Endothelial cell of umbilical vein (primary cell): ENCODE results near the gene CSK. TPM values are rescaled to one million over a fixed set of nuclear protein-coding genes. Genes with fewer than 3 reads are reported as not detected.
A peak's percentile ranks its signal among the peaks of the same experiment; 100 is the strongest.

Experiments
- BruUV-seq: library from RNA; stranded (reverse); fragments of 400-500 nt; replicated peaks from 2 replicates; lab custom pipeline; 2021; lab: Mats Ljungman, UMichigan
- CTCF ChIA-PET: fragments of 300-600, 350-600 bp; sonication (Branson Sonifier 250); formaldehyde crosslinking; loops from one replicate; lab custom pipeline; 2021; ENCODE audit warnings: antibody characterized with exemption, inconsistent platforms; lab: Charles Lee
- POLR2A ChIA-PET: fragments of 300-600, 350-600 bp; sonication (Branson Sonifier 250); formaldehyde crosslinking; loops from one replicate; lab custom pipeline; 2021; ENCODE audit warnings: antibody characterized with exemption, inconsistent platforms; lab: Charles Lee
- DNase-seq: peaks from one replicate; pipeline ENCODE4 v3.0.0-alpha.2; 2011; ENCODE audit warnings: low read depth, low spot score
- FAIRE-seq: peaks from 2 replicates; lab custom pipeline; 2011; peaks lifted over from hg19 to GRCh38; lab: Jason Lieb, UNC
- H2AFZ ChIP-seq: 2 replicates; pipeline ENCODE4 v1.6.0; 2012; ENCODE audit warnings: low read depth, low read length, control low read depth, inconsistent platforms
- H3K27ac ChIP-seq: 2 replicates; pipeline ENCODE4 v1.5.1; 2011; ENCODE audit warnings: low read depth, mild to moderate bottlenecking, control low read depth, low read length, moderate library complexity; ENCODE audit not compliant: insufficient read depth
- H3K27me3 ChIP-seq, 2 experiments: 2 replicates each; pipeline versions ENCODE4 v1.6.0 to v1.6.1; 2011; ENCODE audit warnings: low read length in 2 of 2, mixed read lengths in 1 of 2; ENCODE audit not compliant: control insufficient read depth in 2 of 2, insufficient read depth in 2 of 2
- H3K36me3 ChIP-seq, 2 experiments: 2 replicates in 1 of 2; 3 replicates in 1 of 2; pipeline ENCODE4 v1.5.1; 2011; ENCODE audit warnings: low read length in 2 of 2, mild to moderate bottlenecking in 1 of 2, moderate library complexity in 1 of 2; ENCODE audit not compliant: control insufficient read depth in 2 of 2, insufficient read depth in 2 of 2; ENCODE audit errors: extremely low read depth in 1 of 2
- H3K4me1 ChIP-seq: 3 replicates; pipeline ENCODE4 v1.5.1; 2011; ENCODE audit warnings: mild to moderate bottlenecking, low read length; ENCODE audit not compliant: control insufficient read depth, insufficient read depth; ENCODE audit errors: extremely low read depth
- H3K4me2 ChIP-seq: 2 replicates; pipeline ENCODE4 v1.6.1; 2011; ENCODE audit warnings: low read length, control low read depth, mixed read lengths; ENCODE audit not compliant: insufficient read depth
- H3K4me3 ChIP-seq, 3 experiments: fragments of 200-600 bp in 1 of 3; sonication (generic), shearing (Covaris generic) in 1 of 3; replicated peaks in 1 of 3; 2 replicates each; pipeline ENCODE4 v1.5.1; 2011 to 2016; ENCODE audit warnings: control low read depth in 3 of 3, low read length in 3 of 3, mild to moderate bottlenecking in 2 of 3, inconsistent platforms in 1 of 3, low read depth in 1 of 3, moderate library complexity in 1 of 3; ENCODE audit not compliant: insufficient read depth in 1 of 3
- H3K79me2 ChIP-seq: 2 replicates; pipeline ENCODE4 v1.6.0; 2012; ENCODE audit warnings: low read length, inconsistent platforms; ENCODE audit not compliant: control insufficient read depth, insufficient read depth
- H3K9ac ChIP-seq: replicated peaks from 2 replicates; pipeline ENCODE3; 2011; ENCODE audit warnings: low read length, control low read depth; ENCODE audit not compliant: insufficient read depth; ENCODE audit errors: extremely low read depth
- H3K9me1 ChIP-seq: replicated peaks from 3 replicates; pipeline ENCODE4 v1.6.0; 2011; ENCODE audit warnings: mild to moderate bottlenecking, low read length; ENCODE audit not compliant: control insufficient read depth, insufficient read depth; ENCODE audit errors: extremely low read depth
- H3K9me3 ChIP-seq: replicated peaks from 2 replicates; pipeline ENCODE4 v1.5.1; 2012; ENCODE audit warnings: low read length, inconsistent platforms; ENCODE audit not compliant: control insufficient read depth, insufficient read depth
- H4K20me1 ChIP-seq: replicated peaks from 2 replicates; pipeline ENCODE3; 2011; ENCODE audit warnings: mild to moderate bottlenecking, low read length; ENCODE audit not compliant: control insufficient read depth, insufficient read depth; ENCODE audit errors: extremely low read depth
- EZH2 ChIP-seq: IDR thresholded peaks from 2 replicates; pipeline ENCODE4 v1.6.1; 2012; ENCODE audit warnings: borderline replicate concordance, low read depth, mild to moderate bottlenecking, moderate library complexity, low read length, inconsistent platforms; ENCODE audit not compliant: severe bottlenecking
- FOS ChIP-seq: IDR thresholded peaks from 2 replicates; pipeline ENCODE4 v1.6.1; 2011; ENCODE audit warnings: mild to moderate bottlenecking, low read length, moderate library complexity, borderline replicate concordance; ENCODE audit not compliant: insufficient read depth
- GATA2 ChIP-seq: IDR thresholded peaks from 2 replicates; pipeline ENCODE4 v1.7.0; 2011; ENCODE audit warnings: low read depth, mild to moderate bottlenecking, moderate library complexity, mixed read lengths, low read length; ENCODE audit not compliant: insufficient read length, insufficient read depth
- JUN ChIP-seq: IDR thresholded peaks from 2 replicates; pipeline ENCODE4 v1.6.1; 2011; ENCODE audit warnings: borderline replicate concordance, low read depth; ENCODE audit not compliant: insufficient read length, insufficient read depth
- MYC ChIP-seq: IDR thresholded peaks from one replicate; pipeline ENCODE4 v1.6.1; 2011; ENCODE audit warnings: mild to moderate bottlenecking, low read depth, low read length
- POLR2AphosphoS5 ChIP-seq: IDR thresholded peaks from 2 replicates; pipeline ENCODE4 v1.6.1; 2012; ENCODE audit warnings: low read depth, mild to moderate bottlenecking, control low read depth, low read length, moderate library complexity; ENCODE audit not compliant: insufficient read depth
- dilution Hi-C: fragments of 300-500 bp; cut with MboI; formaldehyde crosslinking; loops from one replicate; pipeline ENCODE4 v1.15.0; 2019; ENCODE audit warnings: low sequenced_read_pairs; ENCODE audit not compliant: extremely low pct_ligation_motif_present
- intact Hi-C: fragments of 100-400 bp; cut with micrococcal nuclease; formaldehyde crosslinking; loops from one replicate; pipeline ENCODE4 v1.10.0; 2022
- polyA plus RNA-seq, 4 experiments: library from polyadenylated mRNA; depleted of rRNA in 3 of 4; stranded (reverse) in 3 of 4; unstranded in 1 of 4; fragments of >200 nt; gene quantifications; 2 replicates each; pipeline versions ENCODE4 v1.2.1 to v1.2.3, GENCODE V29; 2011 to 2012; ENCODE audit warnings: missing spikeins in 1 of 4
- total RNA-seq: library from RNA; stranded (reverse); gene quantifications from 2 replicates; pipeline ENCODE4 v1.2.3, GENCODE V29; 2021
- TF ChIP-seq, protein P1 (sequence below): IDR thresholded peaks from 2 replicates; pipeline ENCODE4 v1.6.1; 2011; ENCODE audit not compliant: insufficient read depth, insufficient read length

Gene CSK
- total and polyA plus RNA-seq, 2 donors (not counting 3 experiments of a cell fraction or from before 2014, with no cell fraction given), result 41.2 to 104 TPM

DNA sequence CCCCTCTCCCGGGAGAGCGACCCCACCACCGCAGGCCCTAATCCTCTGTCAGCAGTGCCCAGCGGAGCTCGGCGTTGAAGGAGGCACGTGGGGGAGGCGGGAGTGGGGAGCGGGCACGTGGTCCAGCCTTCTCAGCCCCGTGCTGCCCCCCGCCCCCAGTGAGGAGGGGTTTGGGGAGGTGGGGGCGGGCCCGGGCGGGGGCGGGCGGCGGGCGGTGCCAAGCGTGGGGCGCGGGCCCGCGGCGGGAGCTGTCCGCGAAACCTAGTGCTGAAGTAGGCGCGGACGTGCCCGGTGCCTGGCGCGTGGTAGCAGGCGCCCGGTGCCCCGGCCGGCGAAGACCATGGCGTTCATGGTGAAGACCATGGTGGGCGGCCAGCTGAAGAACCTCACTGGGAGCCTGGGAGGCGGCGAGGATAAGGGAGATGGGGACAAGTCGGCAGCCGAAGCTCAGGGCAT is 44.5 kb downstream of the CSK start, which contains the start of gene CPLX3:
TSS of gene CPLX3 (plus strand) at position 264 of the 456 bp plus-strand sequence. CDS start at position 341, 77 bp downstream.
- no TSS peak for BruUV-seq
- POLR2A ChIA-PET, result no interaction called here
- H3K4me1 ChIP-seq, result no peaks in the 10 kb centered on the region

DNA sequence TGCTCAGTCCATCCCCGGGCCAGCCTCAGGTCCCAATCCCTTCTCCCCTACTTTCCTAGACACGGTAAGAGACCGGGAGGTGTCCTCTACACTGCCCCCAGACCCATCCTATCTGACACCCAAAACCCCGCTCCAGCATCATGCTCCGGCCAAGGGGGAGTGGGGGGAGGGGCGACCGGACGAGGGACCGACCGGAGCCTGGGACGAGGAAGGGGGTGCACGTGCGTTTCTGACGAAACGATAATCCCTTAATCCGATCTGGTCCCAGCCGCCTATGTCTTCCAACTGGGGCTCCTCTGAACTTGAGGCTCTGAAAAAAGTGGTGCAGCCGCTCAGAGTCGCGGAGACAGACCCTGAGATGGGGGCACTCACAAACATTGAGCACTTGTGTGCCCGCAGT is 45.0 kb downstream of the CSK start:
- no peak for FAIRE-seq

More for the DNA sequence above, 44.5 kb downstream of the CSK start, which contains the start of gene CPLX3:
- Histone ChIP-seq H3K9me3 (no peaks in the 10 kb centered on the region), H3K36me3 (no peaks in the 10 kb centered on the region), H3K9ac (no peak within 1 kb of the TSS), H4K20me1 (no peaks in the 10 kb centered on the region), H3K4me2 (no peak within 1 kb of the TSS), H2AFZ (no peak within 1 kb of the TSS), H3K4me3 (no peak within 1 kb of the TSS), H3K27ac (no peak within 1 kb of the TSS), H3K79me2 (no peaks in the 10 kb centered on the region), H3K9me1 (no peaks in the 10 kb centered on the region), H3K27me3 (peaks cover 14 to 17% of the 10 kb centered on the region in 2 experiments)
- intact Hi-C loops (no loop called here), dilution Hi-C loops (no loop called here)
- FAIRE-seq (no peak), DNase-seq (no peak)
- TF ChIP-seq GATA2 (no peak), MYC (no peak), EZH2 (peak; percentile 19)
- CTCF ChIA-PET, result interaction anchor here (0.8 to 3.6 kb wide), 7 partner anchors 9 to 75 kb away, joined by 3 to 19 read pairs (median 6); partner anchors contain the start of gene LMAN1L

More for the DNA sequence above, 45.0 kb downstream of the CSK start:
- POLR2A ChIA-PET, result no interaction called here
- H3K27me3 ChIP-seq, result peaks cover 14 to 17% of the 10 kb centered on the region in 2 experiments
- H4K20me1 ChIP-seq, result no peaks in the 10 kb centered on the region
- H3K27ac ChIP-seq, result no peak overlapping the region
- no peaks in the 10 kb centered on the region for H3K9me3 ChIP-seq
- intact Hi-C loops (no loop called here), dilution Hi-C loops (no loop called here)
- no peak overlapping the region for H3K4me2 ChIP-seq
- H3K4me3 ChIP-seq, result no peak overlapping the region
- no peaks in the 10 kb centered on the region for H3K79me2 ChIP-seq
- no peaks in the 10 kb centered on the region for H3K4me1 ChIP-seq
- TF ChIP-seq EZH2 (no peak), GATA2 (no peak), MYC (no peak), FOS (no peak), JUN (no peak), POLR2AphosphoS5 (no peak)
- TF ChIP-seq, protein P1, sequence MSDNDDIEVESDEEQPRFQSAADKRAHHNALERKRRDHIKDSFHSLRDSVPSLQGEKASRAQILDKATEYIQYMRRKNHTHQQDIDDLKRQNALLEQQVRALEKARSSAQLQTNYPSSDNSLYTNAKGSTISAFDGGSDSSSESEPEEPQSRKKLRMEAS, result no peak
- H3K36me3 ChIP-seq, result no peaks in the 10 kb centered on the region
- H3K9ac ChIP-seq, result no peak overlapping the region
- CTCF ChIA-PET, result interaction anchor here (0.8 to 3.6 kb wide), 7 partner anchors 9 to 75 kb away, joined by 3 to 19 read pairs (median 6); partner anchors contain the start of gene LMAN1L
- no TSS peak for BruUV-seq
- H2AFZ ChIP-seq, result no peak overlapping the region
- no peak for DNase-seq
- H3K9me1 ChIP-seq, result no peaks in the 10 kb centered on the region
